Epithelial cell of esophagus (primary cell): ENCODE data around the gene ZZZ3.
"Not testable (repeated sequence)": the region's sequence is repeated elsewhere in the genome, so short reads cannot be mapped to it uniquely, and the experiment has no call there.

Experiments
- DNase-seq: peaks from one replicate; pipeline ENCODE4 v3.0.0; 2010; ENCODE audit warnings: low read depth
- H3K4me3 ChIP-seq: 2 replicates; pipeline ENCODE4 v1.5.1; 2011; ENCODE audit warnings: mild to moderate bottlenecking, low read length, control low read depth
- TF ChIP-seq, protein P1 (sequence below): IDR thresholded peaks from 2 replicates; pipeline ENCODE4 v1.5.1; 2011; ENCODE audit warnings: low read depth, mild to moderate bottlenecking, low read length, control low read depth, inconsistent platforms; ENCODE audit not compliant: insufficient read depth; ENCODE audit errors: missing control alignments

Gene ZZZ3

DNA sequence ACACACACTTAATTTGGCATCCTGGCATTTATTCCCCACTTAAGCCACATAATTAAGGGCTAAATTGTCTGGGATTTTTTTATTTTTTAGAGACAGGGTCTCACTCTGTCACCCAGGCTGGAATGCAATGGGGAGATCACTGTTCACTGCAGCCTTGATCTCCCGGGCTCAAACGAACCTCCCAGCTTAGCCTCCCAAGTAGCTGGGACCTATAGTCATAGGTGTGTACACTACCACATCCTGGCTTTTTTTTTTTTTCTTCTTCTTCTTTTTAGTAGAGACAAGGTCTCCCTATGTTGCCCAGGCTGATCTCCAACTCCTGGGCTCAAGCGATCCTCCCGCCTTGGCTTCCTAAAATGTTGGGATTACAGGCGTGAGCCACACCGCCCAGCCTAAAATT is 24.2 kb downstream of the ZZZ3 start:
- TF ChIP-seq, protein P1, sequence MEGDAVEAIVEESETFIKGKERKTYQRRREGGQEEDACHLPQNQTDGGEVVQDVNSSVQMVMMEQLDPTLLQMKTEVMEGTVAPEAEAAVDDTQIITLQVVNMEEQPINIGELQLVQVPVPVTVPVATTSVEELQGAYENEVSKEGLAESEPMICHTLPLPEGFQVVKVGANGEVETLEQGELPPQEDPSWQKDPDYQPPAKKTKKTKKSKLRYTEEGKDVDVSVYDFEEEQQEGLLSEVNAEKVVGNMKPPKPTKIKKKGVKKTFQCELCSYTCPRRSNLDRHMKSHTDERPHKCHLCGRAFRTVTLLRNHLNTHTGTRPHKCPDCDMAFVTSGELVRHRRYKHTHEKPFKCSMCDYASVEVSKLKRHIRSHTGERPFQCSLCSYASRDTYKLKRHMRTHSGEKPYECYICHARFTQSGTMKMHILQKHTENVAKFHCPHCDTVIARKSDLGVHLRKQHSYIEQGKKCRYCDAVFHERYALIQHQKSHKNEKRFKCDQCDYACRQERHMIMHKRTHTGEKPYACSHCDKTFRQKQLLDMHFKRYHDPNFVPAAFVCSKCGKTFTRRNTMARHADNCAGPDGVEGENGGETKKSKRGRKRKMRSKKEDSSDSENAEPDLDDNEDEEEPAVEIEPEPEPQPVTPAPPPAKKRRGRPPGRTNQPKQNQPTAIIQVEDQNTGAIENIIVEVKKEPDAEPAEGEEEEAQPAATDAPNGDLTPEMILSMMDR: no peak
- DNase-seq: no peak
- no peak overlapping the region for H3K4me3 ChIP-seq

DNA sequence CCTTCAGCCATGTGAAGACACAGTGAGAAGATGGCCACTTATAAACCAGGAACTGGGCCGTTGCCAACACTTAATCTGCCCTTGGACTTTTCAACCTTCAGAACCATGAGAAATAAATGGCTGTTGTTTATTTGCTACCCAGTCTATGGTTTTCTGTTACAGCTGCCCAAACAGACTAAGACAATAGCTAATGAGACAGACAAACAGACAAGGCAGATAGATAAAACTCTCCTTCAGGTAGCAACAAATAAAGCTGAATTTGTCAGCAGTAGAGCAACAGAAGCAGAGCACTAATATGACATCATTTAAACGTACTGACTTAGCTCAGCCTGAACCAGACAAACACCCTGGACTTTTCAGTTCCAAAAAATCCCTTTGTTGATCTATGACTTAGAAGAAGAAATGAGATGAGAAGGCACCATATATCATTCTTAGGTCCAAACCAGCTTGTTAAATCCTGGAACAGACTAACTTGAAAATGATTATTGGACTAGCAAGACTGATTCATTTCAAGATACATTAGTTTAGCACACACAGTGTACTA is 27.0 kb downstream of the ZZZ3 start:
- DNase-seq: no peak
- H3K4me3 ChIP-seq: no peak overlapping the region
- TF ChIP-seq, protein P1: no peak

DNA sequence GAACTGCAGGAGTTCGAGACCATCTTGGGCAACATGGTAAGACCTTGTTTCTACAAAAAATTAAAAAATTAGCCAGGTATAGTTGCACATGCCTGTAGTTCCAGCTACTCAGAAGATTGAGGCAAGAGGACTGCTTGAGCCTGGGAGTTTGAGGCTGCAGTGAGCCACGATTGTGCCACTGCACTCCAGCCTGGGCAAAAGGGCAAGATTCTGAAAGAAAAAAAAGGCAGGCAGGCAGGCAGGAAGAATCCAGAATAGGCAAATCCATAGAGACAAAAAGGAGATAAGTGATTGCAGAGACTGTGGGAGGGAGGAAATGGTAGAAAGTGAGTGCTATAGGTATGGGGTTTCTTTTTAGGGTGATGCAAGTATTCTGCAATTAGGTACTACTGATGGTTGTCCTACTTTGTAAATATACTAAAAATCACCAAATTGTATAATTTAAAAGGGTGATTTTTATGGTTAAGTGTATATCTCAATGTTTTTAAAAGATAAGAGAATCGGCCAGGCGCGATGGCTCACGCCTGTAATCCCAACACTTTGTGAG is 29.4 kb downstream of the ZZZ3 start:
- DNase-seq: no peak
- H3K4me3 ChIP-seq: no peak overlapping the region
- TF ChIP-seq, protein P1: no peak

DNA sequence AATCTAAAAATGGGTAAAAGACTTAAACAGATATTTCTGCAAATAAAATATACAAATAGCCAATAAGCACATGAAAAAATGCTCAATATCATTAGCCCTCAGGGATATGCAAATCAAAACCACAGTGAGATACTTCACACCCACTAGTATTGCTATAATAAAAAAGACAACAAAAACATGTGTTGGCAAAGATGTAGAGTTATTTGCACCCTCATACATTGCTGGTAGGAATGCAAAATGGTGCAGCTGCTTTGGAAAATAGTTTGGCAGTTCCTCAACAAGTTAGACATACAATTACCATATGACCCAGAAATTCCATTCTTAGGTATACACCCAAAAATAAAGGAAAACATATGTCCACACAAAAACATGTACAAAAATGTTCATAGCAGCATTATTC is 30.2 kb downstream of the ZZZ3 start:
- H3K4me3 ChIP-seq: no peak overlapping the region
- no peak for DNase-seq
- TF ChIP-seq, protein P1: no peak

DNA sequence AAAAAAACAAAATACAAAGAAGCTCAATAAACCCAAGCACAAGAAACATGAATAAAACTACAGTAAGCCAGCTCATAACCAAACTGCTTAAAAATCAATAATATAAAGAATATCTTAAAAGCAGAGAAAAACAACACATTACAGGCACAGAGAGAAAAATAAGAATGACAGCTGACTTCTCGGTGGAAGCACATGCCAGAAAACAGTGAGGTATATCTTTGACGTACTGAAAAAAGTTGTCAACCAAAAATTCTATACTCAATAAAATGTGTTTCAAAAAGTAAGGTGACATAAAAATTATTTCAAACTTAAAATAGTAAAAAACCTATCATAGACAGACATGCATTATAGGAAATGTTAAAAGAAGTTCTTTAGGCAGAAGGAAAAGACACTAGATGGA is 33.3 kb downstream of the ZZZ3 start:
- TF ChIP-seq, protein P1: no peak
- no peak overlapping the region for H3K4me3 ChIP-seq
- DNase-seq: no peak

DNA sequence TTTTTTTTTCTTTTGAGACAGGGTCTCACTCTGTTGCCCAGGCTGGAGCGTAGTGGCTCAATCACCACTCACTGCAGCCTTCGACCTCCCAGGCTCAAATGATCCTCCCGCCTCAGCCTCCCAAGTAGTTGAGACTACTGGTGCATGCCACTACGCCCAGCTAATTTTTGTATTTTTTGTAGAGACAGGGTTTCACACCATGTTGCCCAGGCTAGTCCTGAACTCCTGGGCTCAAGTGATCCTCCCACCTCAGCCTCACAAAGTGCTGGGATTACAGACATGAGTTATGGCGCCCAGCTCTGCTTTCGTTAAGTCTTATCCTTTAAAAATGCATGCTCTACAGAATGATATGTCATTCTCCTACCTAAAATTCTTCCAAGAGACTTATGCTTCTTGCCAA is 36.2 kb downstream of the ZZZ3 start:
- not testable (repeated sequence) for H3K4me3 ChIP-seq, DNase-seq

DNA sequence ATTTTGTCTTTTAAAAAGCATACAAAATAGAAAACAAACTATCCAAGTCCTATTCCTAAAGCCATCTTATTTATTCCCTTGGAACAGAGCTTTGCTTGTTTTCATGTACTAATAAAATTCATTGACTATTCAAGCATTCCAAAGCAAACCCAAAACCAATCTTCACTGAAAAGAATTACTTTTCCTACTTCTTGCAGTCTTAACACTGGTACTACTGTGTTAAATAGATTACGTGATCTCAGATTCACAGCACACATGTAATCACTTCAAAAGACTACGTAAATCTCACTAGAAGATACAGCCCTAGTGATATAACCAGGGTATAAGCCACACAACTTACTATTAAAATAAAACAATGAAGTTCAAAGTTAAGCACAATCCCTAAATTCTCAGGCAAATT is 39.0 kb downstream of the ZZZ3 start:
- H3K4me3 ChIP-seq: no peak overlapping the region
- TF ChIP-seq, protein P1: no peak
- DNase-seq: no peak

DNA sequence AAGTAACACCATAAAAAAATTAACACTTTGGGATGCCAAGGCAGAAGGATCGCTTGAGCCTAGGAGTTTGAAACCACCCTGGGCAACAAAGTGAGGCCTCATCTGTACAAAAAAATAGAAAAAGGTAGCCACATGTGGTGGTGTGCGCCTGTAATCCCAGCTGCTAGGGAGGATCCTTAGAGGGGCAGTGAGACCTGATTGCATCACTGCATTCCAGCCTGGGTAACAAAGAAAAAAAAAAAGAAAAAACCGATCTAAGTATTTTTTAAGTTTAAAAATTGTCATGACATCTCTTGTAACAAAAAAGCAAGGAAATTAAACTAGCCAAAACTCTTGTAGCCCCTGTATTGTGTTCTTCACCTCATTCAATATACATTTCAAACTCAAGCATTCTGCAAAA is 39.5 kb downstream of the ZZZ3 start:
- no peak overlapping the region for H3K4me3 ChIP-seq
- no peak for DNase-seq
- TF ChIP-seq, protein P1: no peak
